Calu3 (cell line): ENCODE data around the gene ATP8B3. TPM values are rescaled to one million over a fixed set of nuclear protein-coding genes. Genes with fewer than 3 reads are reported as not detected.

Source experiments
- BruUV-seq: library from RNA; stranded (reverse); fragments of 400-500 nt; replicated peaks from 2 replicates; lab custom pipeline; 2021; lab: Mats Ljungman, UMichigan
- CTCF ChIA-PET: fragments of 300-600 bp; sonication (Branson Sonifier 250); formaldehyde crosslinking; loops from one replicate; lab custom pipeline; 2022; ENCODE audit warnings: antibody characterized with exemption; lab: Charles Lee
- DNase-seq: peaks from one replicate; pipeline ENCODE4 v3.0.0; 2022
- H3K27ac Mint-ChIP-seq: one replicate; pipeline ENCODE4 v1.8.0; 2022; ENCODE audit warnings: mixed read lengths; ENCODE audit not compliant: unreplicated experiment
- H3K27me3 Mint-ChIP-seq: one replicate; pipeline ENCODE4 v1.8.0; 2022; ENCODE audit warnings: mixed read lengths; ENCODE audit not compliant: unreplicated experiment
- H3K36me3 Mint-ChIP-seq: one replicate; pipeline ENCODE4 v1.8.0; 2022; ENCODE audit warnings: mild to moderate bottlenecking, moderate library complexity, mixed read lengths; ENCODE audit not compliant: insufficient read depth, unreplicated experiment
- H3K4me1 Mint-ChIP-seq: one replicate; pipeline ENCODE4 v1.8.0; 2022; ENCODE audit warnings: mild to moderate bottlenecking, low read depth, mixed read lengths; ENCODE audit not compliant: unreplicated experiment
- H3K4me3 Mint-ChIP-seq: one replicate; pipeline ENCODE4 v1.8.0; 2022; ENCODE audit warnings: mild to moderate bottlenecking, low read depth, moderate library complexity, mixed read lengths; ENCODE audit not compliant: unreplicated experiment
- H3K9me3 Mint-ChIP-seq: one replicate; pipeline ENCODE4 v1.8.0; 2022; ENCODE audit warnings: low read depth, mixed read lengths; ENCODE audit not compliant: unreplicated experiment
- CTCF ChIP-seq: fragments of 200-600 bp; IDR thresholded peaks from one replicate; pipeline ENCODE4 v1.8.0; 2022; ENCODE audit warnings: antibody characterized with exemption; ENCODE audit not compliant: unreplicated experiment
- intact Hi-C: fragments of 100-400 bp; cut with micrococcal nuclease; formaldehyde crosslinking; loops from one replicate; pipeline ENCODE4 v1.10.0; 2022; ENCODE audit not compliant: unreplicated experiment
- total RNA-seq: library from RNA; stranded (reverse); gene quantifications from 2 replicates; pipeline ENCODE4 v1.2.3, GENCODE V29; 2022

Gene ATP8B3
- total RNA-seq, 1 experiment from 2014 or later, result 6.7 TPM

GRCh38 chr19:1823539-1824251 lies 11.6 kb upstream of the ATP8B3 start:
- no peak for TF ChIP-seq CTCF
- H3K4me3 Mint-ChIP-seq, result no peak overlapping the region
- no peaks in the 10 kb centered on the region for H3K9me3 Mint-ChIP-seq
- no peak for DNase-seq
- intact Hi-C loops, result no loop called here
- no peaks in the 10 kb centered on the region for H3K4me1 Mint-ChIP-seq
- no peaks in the 10 kb centered on the region for H3K27me3 Mint-ChIP-seq
- H3K27ac Mint-ChIP-seq, result no peak overlapping the region
- CTCF ChIA-PET, result no interaction called here
- BruUV-seq, result no TSS peak
- H3K36me3 Mint-ChIP-seq, result peaks cover 35% of the 10 kb centered on the region

- H3K36me3 Mint-ChIP-seq, result peaks cover 39% of the 10 kb centered on the region
- TF ChIP-seq CTCF, result no peak
- no TSS peak for BruUV-seq
- intact Hi-C loops, result no loop called here
- CTCF ChIA-PET, result no interaction called here
- H3K27me3 Mint-ChIP-seq, result no peaks in the 10 kb centered on the region
- H3K4me1 Mint-ChIP-seq, result no peaks in the 10 kb centered on the region
- DNase-seq, result no peak
- H3K4me3 Mint-ChIP-seq, result no peak overlapping the region
- H3K9me3 Mint-ChIP-seq, result no peaks in the 10 kb centered on the region
- H3K27ac Mint-ChIP-seq, result no peak overlapping the region
Observed at GRCh38 chr19:1823020-1823419, 10.9 kb upstream of the ATP8B3 start.

GRCh38 chr19:1822210-1822609 lies 10.1 kb upstream of the ATP8B3 start:
- no peak for DNase-seq
- intact Hi-C loops, result no loop called here
- CTCF ChIA-PET, result no interaction called here
- no TSS peak for BruUV-seq
- no peaks in the 10 kb centered on the region for H3K9me3 Mint-ChIP-seq
- TF ChIP-seq CTCF, result no peak
- no peaks in the 10 kb centered on the region for H3K27me3 Mint-ChIP-seq
- peaks cover 36% of the 10 kb centered on the region for H3K36me3 Mint-ChIP-seq
- H3K4me3 Mint-ChIP-seq, result no peak overlapping the region
- no peak overlapping the region for H3K27ac Mint-ChIP-seq
- no peaks in the 10 kb centered on the region for H3K4me1 Mint-ChIP-seq

- H3K36me3 Mint-ChIP-seq, result peaks cover 29% of the 10 kb centered on the region
- intact Hi-C loops, result no loop called here
- CTCF ChIA-PET, result no interaction called here
Observed at GRCh38 chr19:1819341-1820255, 7.5 kb upstream of the ATP8B3 start.

More at GRCh38 chr19:1819341-1820255, 7.5 kb upstream of the ATP8B3 start:
- no peak overlapping the region for H3K27ac Mint-ChIP-seq
- H3K9me3 Mint-ChIP-seq, result no peaks in the 10 kb centered on the region
- no peaks in the 10 kb centered on the region for H3K27me3 Mint-ChIP-seq
- DNase-seq, result no peak
- BruUV-seq, result no TSS peak
- TF ChIP-seq CTCF, result no peak
- H3K4me3 Mint-ChIP-seq, result no peak overlapping the region
- H3K4me1 Mint-ChIP-seq, result no peaks in the 10 kb centered on the region
